Measurements from ENCODE around the gene FOXD1. TPM values are rescaled to one million over a fixed set of nuclear protein-coding genes. Genes with fewer than 3 reads are reported as not detected.

FOXD1 gene
- total and polyA plus RNA-seq, 2 of the 8 experiments (the other 6 are each of a cell fraction or from before 2014, with no cell fraction given), result 0.11 to 1.1 TPM

GRCh38 chr5:73431204-73431851 lies 17.2 kb downstream of the FOXD1 start:
- TF ChIP-seq MAFK (IDR thresholded peaks at IDR 0.05; ENCODE audit: low read depth, low read length) (no peak), RXRA (IDR thresholded peaks at IDR 0.05; ENCODE audit: insufficient read depth, low read depth, low read length) (no peak), SP1 (IDR thresholded peaks at IDR 0.05; ENCODE audit: low read depth, low read length) (no peak), RBBP5 (IDR thresholded peaks at IDR 0.05; ENCODE audit: borderline replicate concordance, low read depth, low read length) (no peak), HDAC2 (IDR thresholded peaks at IDR 0.05; ENCODE audit: borderline replicate concordance in 1 of 2, low read depth in 2 of 2, low read length in 2 of 2) (no peak), SAP30 (IDR thresholded peaks at IDR 0.05; ENCODE audit: insufficient read depth, insufficient replicate concordance, low read length) (no peak), NRF1 (IDR thresholded peaks at IDR 0.05; ENCODE audit: low read depth, low read length) (no peak), SIX5 (IDR thresholded peaks at IDR 0.05; ENCODE audit: low read depth, low read length) (no peak), JUND (IDR thresholded peaks at IDR 0.05; ENCODE audit: low read length) (no peak), CBX5 (IDR thresholded peaks at IDR 0.05; ENCODE audit: low read depth, low read length) (no peak), E2F6 (IDR thresholded peaks at IDR 0.05) (no peak), SP2 (IDR thresholded peaks at IDR 0.05; ENCODE audit: low read length) (no peak), SIRT6 (IDR thresholded peaks at IDR 0.05; ENCODE audit: low read length) (no peak)
- Histone ChIP-seq H3K36me3 (ENCODE audit: control insufficient read depth in 2 of 4, insufficient read depth in 4 of 4, low read length in 3 of 4) (no peaks in the 10 kb centered on the region), H3K79me2 (ENCODE audit: control insufficient read depth in 1 of 2, insufficient read depth in 2 of 2, low read length in 2 of 2) (no peaks in the 10 kb centered on the region), H4K8ac (ENCODE audit: extremely low read depth, insufficient read depth, low read length) (no peak overlapping the region), H3K18ac (ENCODE audit: extremely low read depth, low read length) (no peak overlapping the region), H4K20me1 (replicated peaks in 1 of 2; ENCODE audit: control insufficient read depth in 1 of 2, insufficient read depth in 2 of 2, low read length in 2 of 2) (peaks cover 3 to 4% of the 10 kb centered on the region in 2 experiments), H3K27me3 (replicated peaks in 1 of 4; ENCODE audit: control insufficient read depth in 3 of 4, extremely low read depth in 1 of 4, insufficient read depth in 3 of 4, low read length in 3 of 4) (peaks cover 22 to 38% (median 33%) of the 10 kb centered on the region in 4 experiments), H2BK12ac (ENCODE audit: low read depth, low read length) (no peak overlapping the region), H3K14ac (ENCODE audit: insufficient read length) (no peak overlapping the region), H3K4ac (replicated peaks; ENCODE audit: insufficient read length, low read depth, low read length) (no peak overlapping the region), H3K4me1 (replicated peaks in 1 of 4; ENCODE audit: control insufficient read depth in 3 of 4, insufficient read depth in 4 of 4, low read length in 3 of 4) (peaks cover 0 to 4% (median 4%) of the 10 kb centered on the region in 4 experiments; a peak in 5 of 7 replicates), H2BK15ac (ENCODE audit: low read length) (no peak overlapping the region), H3K23me2 (ENCODE audit: low read depth, low read length) (no peaks in the 10 kb centered on the region; the same call in 1 of the 2 replicates), H2BK20ac (ENCODE audit: low read length) (no peak overlapping the region), H3K9ac (replicated peaks in 1 of 4; ENCODE audit: extremely low read depth in 1 of 4, low read depth in 3 of 4, low read length in 3 of 4) (no peak overlapping the region), H2AK5ac (ENCODE audit: low read depth, low read length) (no peak overlapping the region), H3K56ac (replicated peaks; ENCODE audit: insufficient read length, low read depth, low read length) (no peak overlapping the region), H3K4me2 (ENCODE audit: insufficient read depth in 1 of 2, low read depth in 2 of 2, low read length in 2 of 2) (no peak overlapping the region), H2BK120ac (replicated peaks; ENCODE audit: low read depth, low read length) (no peak overlapping the region), H3K79me1 (ENCODE audit: low read depth, low read length) (no peaks in the 10 kb centered on the region), H4K5ac (ENCODE audit: insufficient read length, low read depth, low read length) (no peak overlapping the region), H3K9me3 (ENCODE audit: insufficient read depth in 2 of 2, low read depth in 1 of 2, low read length in 1 of 2) (no peaks in the 10 kb centered on the region), H4K91ac (replicated peaks; ENCODE audit: insufficient read length, low read length) (no peak overlapping the region), H3K4me3 (ENCODE audit: extremely low read depth in 1 of 4, insufficient read depth in 2 of 4, low read depth in 3 of 4, low read length in 4 of 4) (no peak overlapping the region), H2AFZ (ENCODE audit: low read length) (no peak overlapping the region), H3K27ac (ENCODE audit: low read depth, low read length) (no peak overlapping the region), H2BK5ac (ENCODE audit: low read depth, low read length) (no peak overlapping the region), H3K23ac (ENCODE audit: insufficient read length) (no peak overlapping the region)
- no peak for FAIRE-seq
- POLR2A ChIA-PET (ENCODE audit: partially characterized antibody), result interaction anchor here (0.6 kb wide), 1 partner anchor 69 kb away, joined by 3 read pairs; no protein-coding TSS in a partner anchor
- DNase-seq (ENCODE audit: low read depth in 1 of 2, low spot score in 2 of 2), result no peak
- CTCF ChIA-PET (ENCODE audit: partially characterized antibody), result interaction anchor here (1.1 to 2.3 kb wide), 4 partner anchors 10 to 136 kb away, joined by 3 to 13 read pairs (median 4); no protein-coding TSS in a partner anchor

All from H1 (cell line).